ENCODE data around the gene KCNIP1.

The KCNIP1 gene

DNA sequence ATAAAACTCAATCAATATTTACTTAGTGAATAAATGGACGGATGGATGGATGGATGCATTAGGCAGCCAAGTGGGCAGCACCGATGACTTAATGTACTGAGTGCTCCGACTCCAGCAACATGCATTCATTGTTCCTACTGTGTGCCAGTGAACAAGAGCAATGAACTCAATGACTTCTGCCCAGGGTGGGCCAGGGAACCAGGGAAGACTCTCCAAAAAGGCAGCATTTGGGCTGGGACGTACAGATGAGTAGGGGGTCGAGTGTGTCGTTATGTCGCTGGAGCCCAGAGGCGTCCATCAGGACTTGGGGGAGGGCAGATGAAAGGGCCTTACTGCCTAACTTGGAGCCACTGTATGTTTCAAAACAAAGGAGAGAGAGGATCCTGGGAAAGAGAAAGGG lies 126.4 kb downstream of the KCNIP1 start:
- Histone ChIP-seq H3K27ac (ENCODE audit: extremely low read depth, low read depth, low read length) (no peak overlapping the region), H3K9me3 (ENCODE audit: control insufficient read depth, insufficient read depth, low read depth, low read length) (no peaks in the 10 kb centered on the region), H3K36me3 (ENCODE audit: control insufficient read depth in 2 of 2, insufficient read depth in 1 of 2, low read length in 2 of 2) (no peaks in the 10 kb centered on the region), H3K4me1 (ENCODE audit: control insufficient read depth, insufficient read depth, low read length) (peaks cover 6% of the 10 kb centered on the region), H3K4me3 (ENCODE audit: low read depth, low read length) (no peak overlapping the region)
- ChIA-PET CTCF (interaction anchor here (1.4 kb wide), 1 partner anchor 161 kb away, joined by 5 read pairs; no protein-coding TSS in a partner anchor), POLR2A (no interaction called here)
- no peak for TF ChIP-seq ZNF596 (tag by site-specific recombination; IDR thresholded peaks at IDR 0.05)
- peak; percentile 38 for TF ChIP-seq ZNF585B (tag by site-specific recombination; IDR thresholded peaks at IDR 0.05)

GRCh38 chr5:170630711-170631141 lies 126.9 kb downstream of the KCNIP1 start:
- Histone ChIP-seq H3K9me3 (ENCODE audit: control insufficient read depth, insufficient read depth, low read depth, low read length) (no peaks in the 10 kb centered on the region), H3K4me3 (ENCODE audit: low read depth, low read length) (no peak overlapping the region), H3K4me1 (ENCODE audit: control insufficient read depth, insufficient read depth, low read length) (peaks cover 6% of the 10 kb centered on the region), H3K27ac (ENCODE audit: extremely low read depth, low read depth, low read length) (no peak overlapping the region), H3K36me3 (ENCODE audit: control insufficient read depth in 2 of 2, insufficient read depth in 1 of 2, low read length in 2 of 2) (no peaks in the 10 kb centered on the region)
- ChIA-PET POLR2A (no interaction called here), CTCF (interaction anchor here (0.6 to 3.7 kb wide), 5 partner anchors 161 to 786 kb away, joined by 3 to 47 read pairs (median 3); no protein-coding TSS in a partner anchor)
- TF ChIP-seq, protein P1, sequence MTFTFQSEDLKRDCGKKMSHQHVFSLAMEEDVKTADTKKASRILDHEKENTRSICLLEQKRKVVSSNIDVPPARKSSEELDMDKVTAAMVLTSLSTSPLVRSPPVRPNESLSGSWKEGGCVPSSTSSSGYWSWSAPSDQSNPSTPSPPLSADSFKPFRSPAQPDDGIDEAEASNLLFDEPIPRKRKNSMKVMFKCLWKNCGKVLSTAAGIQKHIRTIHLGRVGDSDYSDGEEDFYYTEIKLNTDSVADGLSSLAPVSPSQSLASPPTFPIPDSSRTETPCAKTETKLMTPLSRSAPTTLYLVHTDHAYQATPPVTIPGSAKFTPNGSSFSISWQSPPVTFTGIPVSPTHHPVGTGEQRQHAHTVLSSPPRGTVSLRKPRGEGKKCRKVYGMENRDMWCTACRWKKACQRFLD (tag by site-specific recombination; IDR thresholded peaks at IDR 0.05) = no peak
- no peak for TF ChIP-seq ZNF707 (tag by site-specific recombination; IDR thresholded peaks at IDR 0.05)
- no peak for TF ChIP-seq ZNF530 (tag by site-specific recombination; IDR thresholded peaks at IDR 0.05; ENCODE audit: low read depth)
- TF ChIP-seq ZNF621 (tag by site-specific recombination; IDR thresholded peaks at IDR 0.05) = no peak
- TF ChIP-seq, protein P2, sequence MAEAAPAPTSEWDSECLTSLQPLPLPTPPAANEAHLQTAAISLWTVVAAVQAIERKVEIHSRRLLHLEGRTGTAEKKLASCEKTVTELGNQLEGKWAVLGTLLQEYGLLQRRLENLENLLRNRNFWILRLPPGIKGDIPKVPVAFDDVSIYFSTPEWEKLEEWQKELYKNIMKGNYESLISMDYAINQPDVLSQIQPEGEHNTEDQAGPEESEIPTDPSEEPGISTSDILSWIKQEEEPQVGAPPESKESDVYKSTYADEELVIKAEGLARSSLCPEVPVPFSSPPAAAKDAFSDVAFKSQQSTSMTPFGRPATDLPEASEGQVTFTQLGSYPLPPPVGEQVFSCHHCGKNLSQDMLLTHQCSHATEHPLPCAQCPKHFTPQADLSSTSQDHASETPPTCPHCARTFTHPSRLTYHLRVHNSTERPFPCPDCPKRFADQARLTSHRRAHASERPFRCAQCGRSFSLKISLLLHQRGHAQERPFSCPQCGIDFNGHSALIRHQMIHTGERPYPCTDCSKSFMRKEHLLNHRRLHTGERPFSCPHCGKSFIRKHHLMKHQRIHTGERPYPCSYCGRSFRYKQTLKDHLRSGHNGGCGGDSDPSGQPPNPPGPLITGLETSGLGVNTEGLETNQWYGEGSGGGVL (tag by site-specific recombination; IDR thresholded peaks at IDR 0.05) = no peak
- no peak for TF ChIP-seq ZNF335 (tag by site-specific recombination; conservative IDR thresholded peaks at IDR 0.05)
- TF ChIP-seq ZNF24 (tag by site-specific recombination; IDR thresholded peaks at IDR 0.05) = no peak
- TF ChIP-seq TCF7L2 (IDR thresholded peaks at IDR 0.05; ENCODE audit: borderline replicate concordance, low read depth, low read length) = no peak
- no peak for TF ChIP-seq ZNF544 (tag by site-specific recombination; IDR thresholded peaks at IDR 0.05)
- TF ChIP-seq ZNF549 (tag by site-specific recombination; IDR thresholded peaks at IDR 0.05) = no peak
- no peak for TF ChIP-seq REST (tag by site-specific recombination; IDR thresholded peaks at IDR 0.05)

GRCh38 chr5:170631466-170632195 lies 127.8 kb downstream of the KCNIP1 start:
- peaks cover 6% of the 10 kb centered on the region for H3K4me1 ChIP-seq (ENCODE audit: control insufficient read depth, insufficient read depth, low read length)
- H3K9me3 ChIP-seq (ENCODE audit: control insufficient read depth, insufficient read depth, low read depth, low read length) = no peaks in the 10 kb centered on the region
- TF ChIP-seq ZNF248 (tag by site-specific recombination; IDR thresholded peaks at IDR 0.05) (no peak), ZNF404 (tag by site-specific recombination; IDR thresholded peaks at IDR 0.05) (no peak), ZNF169 (tag by site-specific recombination; IDR thresholded peaks at IDR 0.05) (no peak), GLIS2 (tag by site-specific recombination; IDR thresholded peaks at IDR 0.05) (0 out of 2 replicates have a peak, but pooled peaks have one; percentile 17)
- TF ChIP-seq, protein P3, sequence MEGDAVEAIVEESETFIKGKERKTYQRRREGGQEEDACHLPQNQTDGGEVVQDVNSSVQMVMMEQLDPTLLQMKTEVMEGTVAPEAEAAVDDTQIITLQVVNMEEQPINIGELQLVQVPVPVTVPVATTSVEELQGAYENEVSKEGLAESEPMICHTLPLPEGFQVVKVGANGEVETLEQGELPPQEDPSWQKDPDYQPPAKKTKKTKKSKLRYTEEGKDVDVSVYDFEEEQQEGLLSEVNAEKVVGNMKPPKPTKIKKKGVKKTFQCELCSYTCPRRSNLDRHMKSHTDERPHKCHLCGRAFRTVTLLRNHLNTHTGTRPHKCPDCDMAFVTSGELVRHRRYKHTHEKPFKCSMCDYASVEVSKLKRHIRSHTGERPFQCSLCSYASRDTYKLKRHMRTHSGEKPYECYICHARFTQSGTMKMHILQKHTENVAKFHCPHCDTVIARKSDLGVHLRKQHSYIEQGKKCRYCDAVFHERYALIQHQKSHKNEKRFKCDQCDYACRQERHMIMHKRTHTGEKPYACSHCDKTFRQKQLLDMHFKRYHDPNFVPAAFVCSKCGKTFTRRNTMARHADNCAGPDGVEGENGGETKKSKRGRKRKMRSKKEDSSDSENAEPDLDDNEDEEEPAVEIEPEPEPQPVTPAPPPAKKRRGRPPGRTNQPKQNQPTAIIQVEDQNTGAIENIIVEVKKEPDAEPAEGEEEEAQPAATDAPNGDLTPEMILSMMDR (tag by site-specific recombination; IDR thresholded peaks at IDR 0.05) = peak; percentile 20; the same call in 1 of the 2 replicates
- ChIA-PET CTCF (interaction anchor here (0.6 to 3.7 kb wide), 15 partner anchors 12 to 506 kb away, joined by 3 to 47 read pairs (median 5); no protein-coding TSS in a partner anchor), POLR2A (no interaction called here)
- no peaks in the 10 kb centered on the region for H3K36me3 ChIP-seq (ENCODE audit: control insufficient read depth in 2 of 2, insufficient read depth in 1 of 2, low read length in 2 of 2)
- H3K4me3 ChIP-seq (ENCODE audit: low read depth, low read length) = no peak overlapping the region
- no peak overlapping the region for H3K27ac ChIP-seq (ENCODE audit: extremely low read depth, low read depth, low read length)

Data from HEK293 (cell line).